ENCODE measurements around the gene JMY.
A peak's percentile ranks its signal among the peaks of the same experiment; 100 is the strongest.

Gene JMY

DNA sequence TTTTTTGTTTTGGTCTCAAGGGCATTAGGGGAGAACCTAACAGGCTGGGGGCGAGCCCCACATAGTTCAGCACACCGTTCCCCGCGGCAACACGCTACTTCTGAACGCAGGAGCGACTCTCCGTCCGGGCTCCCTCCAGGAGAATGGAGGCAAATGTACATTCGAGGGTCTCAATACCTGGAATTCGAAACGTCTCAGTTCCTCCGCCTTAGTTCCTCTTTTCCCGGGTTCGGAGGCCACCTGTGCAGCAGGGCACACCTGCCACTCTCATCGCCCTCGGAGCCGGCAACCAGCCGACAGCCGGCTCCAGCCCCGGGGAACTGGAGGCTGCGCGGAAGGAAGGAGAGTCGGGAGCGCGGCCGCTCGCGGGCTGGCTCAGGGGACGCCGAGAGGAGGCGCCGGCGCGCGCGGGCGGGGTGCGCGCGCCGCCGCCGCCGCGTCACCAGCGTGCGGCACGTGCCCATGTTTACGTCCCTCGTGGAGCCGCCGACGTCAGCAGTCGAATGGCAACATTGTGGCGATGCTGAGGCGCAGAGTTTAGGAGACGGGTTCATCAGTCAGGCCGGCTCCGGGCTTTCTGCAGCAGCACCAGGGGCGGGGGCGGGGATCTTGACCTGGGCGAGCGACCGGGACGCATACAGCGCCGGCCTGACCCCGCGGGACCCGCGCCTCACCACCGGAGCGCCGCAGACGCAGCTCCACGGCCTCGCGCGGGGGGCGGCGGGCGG, at the start of gene JMY:
Gene JMY, plus strand, starts transcription at position 498 of the 728 bp plus-strand sequence. CDS start 520 bp downstream, outside the sequence.
- H3K4me3 ChIP-seq (ENCODE audit: low read depth, low read length), result peak within 1 kb of the TSS; percentile 67

GRCh38 chr5:79186455-79186854, 49.5 kb upstream of the JMY start:
- H3K4me3 ChIP-seq (ENCODE audit: low read depth, low read length), result no peak overlapping the region

DNA sequence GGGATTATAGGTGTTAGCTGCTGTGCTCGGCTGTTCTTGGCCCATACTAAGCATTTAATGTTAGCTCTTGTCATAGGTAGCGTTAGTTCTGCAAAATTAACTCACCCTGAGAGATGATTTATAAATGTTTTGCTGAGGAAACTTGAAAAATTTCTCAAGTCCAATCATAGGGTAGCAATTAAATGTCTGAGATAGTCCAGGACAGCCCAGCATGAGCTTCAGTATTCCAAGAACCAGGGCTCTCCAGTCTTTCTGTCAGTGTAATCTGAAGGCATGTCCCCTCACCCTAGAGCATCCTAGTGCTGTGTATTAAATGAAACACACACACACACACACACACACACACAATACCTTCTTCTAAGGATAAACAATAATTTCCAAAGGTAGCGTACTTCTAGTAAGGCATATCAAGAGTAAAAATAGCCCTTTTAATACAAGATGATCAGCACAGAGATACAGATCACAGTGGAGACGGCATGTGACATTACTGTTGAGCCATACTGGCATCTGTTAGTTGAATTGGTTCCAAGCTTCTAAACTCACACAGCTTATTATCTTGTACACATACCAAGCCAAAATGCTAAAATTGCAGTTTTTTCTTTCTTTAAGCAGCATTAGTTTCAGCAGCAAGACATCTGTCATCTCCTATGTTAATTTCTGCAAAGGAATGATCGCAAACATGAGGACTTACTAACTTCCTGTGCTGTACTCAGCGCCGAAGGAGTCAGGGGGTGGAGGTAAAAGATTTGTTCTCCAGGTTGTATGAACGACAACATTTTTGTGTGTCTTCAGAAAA, 46.3 kb upstream of the JMY start:
- H3K4me3 ChIP-seq (ENCODE audit: low read depth, low read length), result no peak overlapping the region

DNA sequence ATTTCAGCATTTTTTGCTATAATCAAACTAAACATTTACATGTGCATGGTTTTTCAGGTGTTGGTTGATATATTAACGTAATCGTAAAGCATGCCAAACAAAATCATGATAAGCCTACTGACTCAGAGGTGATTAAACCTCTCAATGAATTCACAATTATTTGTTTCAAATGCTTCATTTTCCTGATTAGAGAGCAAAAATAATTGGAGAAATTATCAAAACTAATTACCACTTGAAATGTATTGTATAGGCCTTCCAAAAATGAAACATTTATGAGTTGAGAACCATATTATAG, 45.7 kb upstream of the JMY start:
- no peak overlapping the region for H3K4me3 ChIP-seq (ENCODE audit: low read depth, low read length)

GRCh38 chr5:79191457-79191856, 44.5 kb upstream of the JMY start:
- no peak overlapping the region for H3K4me3 ChIP-seq (ENCODE audit: low read depth, low read length)

- H3K4me3 ChIP-seq (ENCODE audit: low read depth, low read length), result no peak overlapping the region
Measured at GRCh38 chr5:79193643-79194042, 42.3 kb upstream of the JMY start.

- H3K4me3 ChIP-seq (ENCODE audit: low read depth, low read length), result no peak overlapping the region
Measured at GRCh38 chr5:79200573-79201183, 35.3 kb upstream of the JMY start.

DNA sequence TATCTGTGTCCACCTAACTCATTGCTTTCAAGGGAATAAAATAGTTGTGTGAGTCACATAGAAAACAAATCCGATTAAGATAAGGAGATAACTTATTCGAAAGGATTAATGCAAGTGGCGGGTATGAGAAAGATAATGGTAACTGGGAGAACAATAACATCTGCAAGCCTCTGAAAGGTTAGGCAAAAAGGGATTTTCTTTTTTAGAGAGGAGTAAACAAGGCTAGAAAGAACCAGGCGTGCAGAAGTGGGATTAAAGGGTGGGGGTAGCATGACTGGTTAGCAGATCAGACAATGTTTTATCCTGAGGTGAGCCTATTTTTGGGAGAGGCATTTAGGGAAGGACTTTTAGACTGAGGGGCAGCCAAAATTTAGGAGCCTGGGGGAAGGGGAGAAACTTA, 34.7 kb upstream of the JMY start:
- H3K4me3 ChIP-seq (ENCODE audit: low read depth, low read length), result no peak overlapping the region

- no peak overlapping the region for H3K4me3 ChIP-seq (ENCODE audit: low read depth, low read length)
Measured at GRCh38 chr5:79202076-79202475, 33.9 kb upstream of the JMY start.

GRCh38 chr5:79205965-79206364, 30.0 kb upstream of the JMY start:
- no peak overlapping the region for H3K4me3 ChIP-seq (ENCODE audit: low read depth, low read length)

DNA sequence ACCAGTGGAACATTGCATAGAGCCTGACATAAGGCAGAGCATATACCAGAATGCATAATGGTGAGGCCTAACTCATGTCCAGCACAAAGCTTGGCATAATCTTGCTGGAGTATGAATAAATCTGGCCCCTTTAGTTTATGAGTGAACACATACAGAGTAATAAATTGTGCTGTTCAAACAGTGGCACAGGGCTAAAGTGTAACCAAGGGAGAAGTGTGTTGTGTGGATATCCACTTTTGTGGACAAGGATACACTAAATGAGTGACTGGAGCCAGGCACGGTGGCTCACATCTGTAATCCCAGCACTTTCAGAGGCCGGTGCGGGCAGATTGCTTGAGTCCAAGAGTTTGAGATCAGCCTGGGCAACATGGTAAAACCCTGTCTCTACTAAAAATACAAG, 29.4 kb upstream of the JMY start:
- H3K4me3 ChIP-seq (ENCODE audit: low read depth, low read length), result no peak overlapping the region

GRCh38 chr5:79209505-79209904, 26.4 kb upstream of the JMY start:
- H3K4me3 ChIP-seq (ENCODE audit: low read depth, low read length), result no peak overlapping the region

- no peak overlapping the region for H3K4me3 ChIP-seq (ENCODE audit: low read depth, low read length)
Measured at GRCh38 chr5:79224286-79224984, 11.5 kb upstream of the JMY start.

DNA sequence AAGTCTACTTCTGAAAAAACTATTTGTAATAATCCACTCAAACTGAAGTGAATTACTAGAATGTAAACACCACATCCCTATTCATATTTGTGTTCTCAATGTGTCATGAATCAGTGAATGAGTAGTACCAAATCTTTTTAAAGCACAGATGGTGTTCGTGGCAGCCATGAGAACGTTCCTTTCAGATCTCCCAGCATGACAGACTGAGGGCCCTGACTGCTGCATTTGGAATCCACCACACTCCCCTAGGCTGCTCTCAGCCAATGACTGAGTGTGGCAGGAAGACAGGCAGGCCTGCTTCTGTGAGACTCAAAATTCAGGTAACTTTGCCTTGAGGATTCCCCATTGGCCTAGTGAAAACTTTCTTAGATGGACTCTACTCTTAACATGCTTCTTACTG, 10.9 kb upstream of the JMY start:
- no peak overlapping the region for H3K4me3 ChIP-seq (ENCODE audit: low read depth, low read length)

- no peak overlapping the region for H3K4me3 ChIP-seq (ENCODE audit: low read depth, low read length)
Measured at GRCh38 chr5:79225441-79225840, 10.5 kb upstream of the JMY start.

GRCh38 chr5:79227484-79228025, 8.4 kb upstream of the JMY start:
- H3K4me3 ChIP-seq (ENCODE audit: low read depth, low read length), result no peak overlapping the region

DNA sequence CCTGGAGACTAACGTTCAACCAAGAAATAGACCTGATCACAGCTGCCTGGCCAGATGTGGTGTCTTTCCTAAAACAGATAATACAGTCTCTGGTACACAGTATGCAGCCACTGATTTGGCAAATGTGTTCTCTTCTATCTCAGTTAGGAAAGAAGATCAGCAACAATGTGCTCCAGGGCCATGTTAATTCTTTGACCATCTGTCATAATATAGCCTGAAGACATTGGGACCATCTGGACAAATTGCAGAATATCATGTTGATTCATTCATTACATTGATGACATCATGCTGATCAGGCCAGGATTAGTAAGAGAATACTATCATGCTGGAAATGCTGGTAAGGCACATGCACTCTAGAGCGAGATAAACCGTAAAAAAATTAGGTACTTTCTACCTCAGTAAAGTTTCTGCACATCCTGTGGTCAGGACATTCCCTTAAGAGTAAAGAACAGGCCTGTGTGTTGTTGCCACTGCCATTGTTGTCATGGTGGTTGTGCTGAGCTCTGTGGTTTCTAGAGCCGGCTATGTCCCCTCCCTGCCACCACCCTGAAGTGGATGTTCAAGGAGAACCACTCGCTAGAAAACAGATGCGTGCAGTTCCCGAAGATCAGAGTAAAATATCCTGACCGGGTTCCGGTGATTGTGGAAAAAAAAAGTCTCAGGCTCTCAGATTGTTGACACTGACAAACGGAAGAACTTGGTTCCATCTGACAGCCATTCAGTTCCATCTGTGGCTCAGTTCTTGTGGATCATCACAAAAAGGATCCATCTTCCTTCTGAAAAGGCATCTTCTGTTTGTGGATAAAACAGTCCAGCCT, 6.4 kb upstream of the JMY start:
- H3K4me3 ChIP-seq (ENCODE audit: low read depth, low read length), result no peak overlapping the region

GRCh38 chr5:79235261-79235633, 684 bp upstream of the JMY start:
- H3K4me3 ChIP-seq (ENCODE audit: low read depth, low read length), result peak overlapping the region; percentile 67

DNA sequence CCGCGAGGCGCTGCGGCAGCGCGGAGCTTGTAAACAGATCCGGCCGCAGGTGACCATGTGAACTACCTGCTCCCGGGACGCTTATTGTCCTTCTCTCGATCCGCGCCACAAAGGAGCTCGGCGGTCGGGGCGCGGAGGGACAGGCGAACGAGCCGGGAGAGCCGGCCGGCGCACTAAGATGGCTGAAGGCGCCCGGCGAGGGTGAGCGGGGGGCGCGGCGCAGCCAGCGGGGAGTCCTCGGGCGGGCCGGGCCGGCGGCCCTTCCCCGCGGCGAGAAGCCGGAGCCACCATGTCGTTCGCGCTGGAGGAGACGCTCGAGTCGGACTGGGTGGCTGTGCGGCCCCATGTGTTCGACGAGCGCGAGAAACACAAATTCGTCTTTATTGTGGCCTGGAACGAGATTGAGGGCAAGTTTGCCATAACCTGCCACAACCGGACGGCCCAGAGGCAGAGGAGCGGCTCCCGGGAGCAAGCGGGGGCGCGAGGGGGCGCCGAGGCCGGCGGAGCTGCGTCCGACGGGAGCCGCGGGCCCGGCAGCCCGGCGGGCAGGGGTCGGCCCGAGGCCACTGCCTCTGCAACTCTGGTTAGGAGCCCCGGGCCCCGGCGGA, 535 bp downstream of the JMY start:
- H3K4me3 ChIP-seq (ENCODE audit: low read depth, low read length), result peak overlapping the region; percentile 67

Data from iPS-11a (cell line).